Measurements from ENCODE around the gene ZWILCH.
"Not testable (repeated sequence)": the region's sequence is repeated elsewhere in the genome, so short reads cannot be mapped to it uniquely, and the experiment has no call there.

The ZWILCH gene

DNA sequence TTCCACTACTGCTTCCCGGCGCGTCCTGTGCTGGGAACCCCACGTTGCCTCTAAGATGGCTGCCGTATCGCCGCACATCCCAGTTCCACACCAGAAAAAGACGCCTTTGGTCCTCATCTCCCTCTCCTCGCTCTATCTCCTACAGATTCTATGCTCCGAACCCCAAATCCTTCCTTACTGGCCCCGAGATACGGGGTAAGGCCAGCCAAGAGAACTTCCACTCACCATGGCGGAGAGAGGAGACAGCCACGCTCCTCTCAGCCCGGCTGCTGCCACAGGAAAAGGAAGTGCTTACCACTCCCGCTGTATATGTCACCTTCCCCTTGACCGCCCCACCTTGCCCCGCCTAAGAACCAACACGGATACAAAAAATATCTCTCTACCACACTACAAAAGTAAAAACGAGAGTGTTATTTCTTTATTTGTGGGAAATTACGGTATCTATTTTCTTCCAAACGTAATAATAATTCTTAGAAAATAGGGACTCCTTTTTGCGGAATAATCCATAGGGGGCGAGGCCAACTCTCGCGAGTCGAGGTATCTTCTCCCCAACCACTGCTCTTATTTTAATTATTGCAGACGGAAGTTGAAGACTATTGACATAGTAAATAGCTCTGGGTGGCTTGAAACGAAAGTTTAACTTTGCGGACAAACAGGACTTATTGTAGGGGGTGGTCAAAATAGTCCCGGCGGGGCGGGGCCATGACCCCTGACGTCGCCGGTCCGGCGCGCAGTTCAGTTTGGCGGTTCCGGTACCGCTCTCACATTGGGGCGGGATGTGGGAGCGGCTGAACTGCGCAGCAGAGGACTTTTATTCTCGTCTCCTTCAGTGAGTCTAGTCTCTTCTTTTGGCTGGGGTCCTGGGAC, at the start of gene ZWILCH, which contains the start of gene RPL4:
Gene ZWILCH, plus strand, starts transcription at position 764 of the 867 bp plus-strand sequence. Its CDS starts 13 bp downstream, at position 777.
Gene RPL4, minus strand, starts transcription at position 293 of the 867 bp plus-strand sequence. Its CDS starts 65 bp downstream, at position 228.
- peak; percentile 71 for DNase-seq (ENCODE audit: low spot score)

DNA sequence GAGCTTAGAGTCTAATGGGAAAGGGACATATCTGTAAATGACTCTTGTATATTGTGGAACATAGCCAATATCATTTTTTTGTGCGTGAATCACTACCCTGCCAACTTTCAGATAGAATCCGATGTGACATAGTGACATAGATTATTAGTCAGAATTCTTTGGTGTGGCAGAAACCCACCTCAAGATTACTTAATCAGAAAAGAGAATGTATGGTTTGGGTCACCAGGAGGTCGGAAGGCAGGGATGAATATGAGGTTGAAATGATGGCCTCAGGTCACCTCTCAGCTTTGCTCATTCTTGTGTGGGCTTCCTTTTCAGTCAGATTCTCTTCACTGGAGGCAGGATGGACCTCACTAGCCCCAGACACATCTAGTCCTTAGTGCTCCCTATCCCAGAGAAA, 48.9 kb upstream of the ZWILCH start:
- no peak for DNase-seq (ENCODE audit: low spot score)

DNA sequence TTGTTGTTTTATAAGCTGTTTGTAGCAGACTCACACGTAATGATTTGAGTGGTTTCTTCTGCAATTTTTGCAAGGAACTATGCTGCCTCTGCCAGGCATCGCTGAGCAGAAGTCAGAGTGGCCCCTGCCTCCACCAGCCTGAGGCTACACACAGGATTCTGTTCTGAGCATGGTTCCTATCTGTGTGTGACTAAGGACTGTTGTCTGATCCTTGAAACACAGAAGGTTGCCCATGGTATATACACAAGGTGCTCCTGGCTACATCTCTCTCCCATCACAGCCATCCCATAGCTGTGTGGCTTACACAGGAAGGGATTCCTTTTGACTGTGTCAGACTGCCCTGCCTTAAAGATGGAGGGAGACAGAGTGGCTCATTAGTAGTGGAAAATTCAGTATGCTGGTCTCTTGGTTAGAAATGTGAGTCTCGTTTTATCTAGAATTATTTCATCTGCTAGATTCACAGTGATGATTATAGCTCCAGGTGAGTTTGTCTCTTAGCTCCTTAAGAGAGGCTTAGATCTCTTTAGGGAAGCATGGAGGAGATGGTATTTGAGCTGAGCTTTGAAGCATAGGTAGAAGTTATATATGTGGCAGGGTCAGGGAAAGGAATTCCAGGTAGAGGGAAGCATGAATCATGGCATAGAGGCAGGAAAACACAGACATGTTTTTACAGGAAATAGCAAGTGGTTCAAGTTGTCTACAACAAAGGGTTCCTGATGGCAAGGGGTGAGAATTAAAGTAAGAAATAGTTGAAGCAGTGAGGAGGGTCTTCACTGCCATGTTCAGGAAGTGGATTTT, 45.1 kb upstream of the ZWILCH start:
- no peak for DNase-seq (ENCODE audit: low spot score)

- not testable (repeated sequence) for DNase-seq (ENCODE audit: low spot score)
Observed at GRCh38 chr15:66461294-66461693, 43.8 kb upstream of the ZWILCH start.

DNA sequence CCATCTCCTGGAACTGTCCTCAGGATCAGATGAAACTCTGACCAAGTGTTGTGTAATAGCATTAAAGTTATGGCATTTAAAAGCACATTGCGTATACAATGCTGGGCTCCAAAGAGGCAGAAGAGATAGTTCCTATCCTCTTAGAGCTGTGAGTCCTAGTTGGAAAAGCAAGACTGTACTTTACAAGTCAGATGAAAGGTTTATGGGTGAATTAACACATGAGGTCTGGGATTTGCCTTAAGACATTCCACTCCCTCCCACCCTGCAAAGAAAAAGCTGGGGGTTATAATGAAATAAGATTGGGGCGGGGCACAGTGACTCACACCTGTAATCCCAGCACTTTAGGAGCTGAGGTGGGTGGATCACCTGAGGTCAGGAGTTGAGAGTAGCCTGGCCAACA, 43.2 kb upstream of the ZWILCH start:
- no peak for DNase-seq (ENCODE audit: low spot score)

- no peak for DNase-seq (ENCODE audit: low spot score)
Observed at GRCh38 chr15:66462627-66463026, 42.5 kb upstream of the ZWILCH start.

DNA sequence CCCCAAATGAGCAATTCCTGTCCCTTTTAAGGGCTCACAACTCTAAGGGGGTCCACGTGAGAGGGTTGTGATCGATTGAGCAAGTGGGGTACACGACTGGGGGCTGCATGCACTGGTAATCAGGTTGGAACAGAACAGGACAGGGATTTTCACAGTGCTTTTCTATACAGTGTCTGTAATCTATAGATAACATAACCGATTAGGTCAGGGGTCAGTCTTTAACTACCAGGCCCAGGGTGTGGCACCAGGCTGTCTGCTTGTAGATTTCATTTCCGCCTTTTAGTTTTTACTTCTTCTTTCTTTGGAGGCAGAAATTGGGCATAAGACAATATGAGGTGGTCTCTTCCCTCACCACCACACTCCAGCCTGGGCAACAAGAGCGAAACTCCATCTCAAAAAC, 39.8 kb upstream of the ZWILCH start:
- not testable (repeated sequence) for DNase-seq (ENCODE audit: low spot score)

- DNase-seq (ENCODE audit: low spot score): not testable (repeated sequence)
Observed at GRCh38 chr15:66467162-66468040, 37.7 kb upstream of the ZWILCH start.

GRCh38 chr15:66470825-66471224, 34.3 kb upstream of the ZWILCH start:
- not testable (repeated sequence) for DNase-seq (ENCODE audit: low spot score)

DNA sequence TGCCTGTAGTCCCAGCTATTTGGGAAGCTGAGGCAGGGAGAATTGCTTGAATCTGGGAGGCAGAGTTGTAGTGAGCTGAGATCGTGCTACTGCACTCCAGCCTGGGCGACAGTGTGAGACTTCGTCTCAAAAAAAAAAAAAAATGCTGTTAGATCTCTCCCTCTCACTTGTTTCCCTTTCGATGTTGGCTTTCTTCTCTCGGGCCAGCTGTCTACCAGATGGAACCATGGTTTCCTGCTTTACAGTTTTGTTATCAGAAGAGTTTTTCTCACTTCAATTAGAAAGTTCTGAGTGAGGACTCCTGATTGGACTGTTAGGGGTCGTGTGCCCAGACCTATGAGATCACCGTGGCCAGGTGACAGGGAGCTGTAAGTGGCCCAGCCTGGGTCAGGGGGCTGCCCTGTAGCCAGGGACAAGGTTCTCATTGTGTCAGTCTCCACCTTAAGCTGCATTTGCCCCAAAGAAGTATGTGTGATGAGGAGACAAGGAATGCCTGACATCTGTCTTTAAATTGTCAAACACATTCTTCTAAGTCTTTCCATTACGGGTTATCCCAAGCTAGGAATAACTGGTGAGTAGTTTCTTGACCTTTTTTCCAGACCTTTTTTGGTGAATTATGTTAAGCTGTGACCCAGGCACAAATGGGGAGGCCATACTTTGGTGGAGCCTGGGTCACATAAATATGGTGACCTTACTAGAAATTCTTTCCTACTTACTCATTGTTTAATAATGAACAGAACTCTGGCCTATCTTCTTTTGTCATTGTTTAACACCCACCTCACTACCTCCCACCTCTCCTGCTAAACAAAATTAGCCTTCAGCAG, 32.7 kb upstream of the ZWILCH start:
- DNase-seq (ENCODE audit: low spot score): no peak

DNA sequence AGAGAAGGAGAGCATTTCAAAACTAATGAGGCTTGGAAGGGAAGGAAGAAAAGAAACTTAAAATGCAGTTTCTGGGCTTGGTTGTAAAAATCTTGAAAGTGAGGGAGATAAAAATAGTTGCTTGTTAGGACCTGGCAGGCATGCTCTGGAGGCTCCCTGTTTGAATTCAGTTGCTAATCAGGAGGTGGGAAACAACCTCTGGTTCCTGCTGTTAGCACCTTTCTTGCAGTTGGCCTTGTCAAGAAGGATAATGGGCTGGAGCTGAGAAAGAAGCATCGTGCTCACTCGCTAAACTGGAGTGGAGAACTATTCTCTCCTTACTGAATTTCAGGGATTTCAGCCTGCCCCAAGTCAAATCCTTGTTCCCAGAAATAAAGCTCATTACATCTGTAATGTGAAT, 31.0 kb upstream of the ZWILCH start:
- DNase-seq (ENCODE audit: low spot score): no peak

DNA sequence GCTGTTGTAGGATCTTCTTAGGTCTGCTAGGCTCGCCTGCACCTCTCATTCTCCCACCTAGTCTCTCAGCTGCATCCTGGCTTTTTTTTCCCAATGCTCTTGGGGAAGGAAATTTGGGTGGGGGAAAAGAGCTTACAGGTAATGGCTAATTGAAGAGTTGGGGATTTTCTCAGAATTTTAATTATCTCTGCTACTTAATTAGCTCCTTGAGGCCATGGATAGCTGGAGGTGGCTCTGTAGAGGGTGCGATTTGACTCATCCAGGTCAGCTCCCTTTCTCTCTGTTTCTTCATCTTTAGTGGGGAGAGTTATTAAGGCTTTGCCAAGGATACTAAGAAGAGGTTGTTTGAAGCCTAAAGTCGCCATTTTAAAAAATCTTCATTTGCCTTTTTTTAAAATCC, 30.2 kb upstream of the ZWILCH start:
- no peak for DNase-seq (ENCODE audit: low spot score)

DNA sequence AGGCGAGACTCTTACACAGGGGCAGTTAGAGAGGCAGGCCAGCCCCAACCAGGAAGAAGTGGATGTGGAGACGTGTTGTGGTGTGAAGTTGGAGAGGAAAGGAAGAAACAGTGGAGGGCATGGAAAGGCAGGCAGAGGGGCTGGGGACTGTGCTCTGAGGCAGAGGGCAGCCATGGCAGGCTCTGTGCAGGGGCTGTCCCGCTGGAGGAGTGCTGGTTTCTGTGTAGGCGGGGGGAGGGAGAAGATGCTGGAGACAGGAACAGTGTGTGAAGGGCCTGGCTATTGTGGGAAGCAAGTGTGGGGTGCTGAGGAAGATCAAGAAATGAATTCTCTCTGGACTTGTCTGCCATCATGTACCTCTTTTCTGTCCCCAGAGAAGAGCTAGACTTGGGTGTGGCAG, 28.6 kb upstream of the ZWILCH start:
- no peak for DNase-seq (ENCODE audit: low spot score)

- no peak for DNase-seq (ENCODE audit: low spot score)
Observed at GRCh38 chr15:66477011-66477410, 28.1 kb upstream of the ZWILCH start.

- no peak for DNase-seq (ENCODE audit: low spot score)
Observed at GRCh38 chr15:66480267-66480666, 24.9 kb upstream of the ZWILCH start.

GRCh38 chr15:66481107-66481856, 23.8 kb upstream of the ZWILCH start:
- no peak for DNase-seq (ENCODE audit: low spot score)

DNA sequence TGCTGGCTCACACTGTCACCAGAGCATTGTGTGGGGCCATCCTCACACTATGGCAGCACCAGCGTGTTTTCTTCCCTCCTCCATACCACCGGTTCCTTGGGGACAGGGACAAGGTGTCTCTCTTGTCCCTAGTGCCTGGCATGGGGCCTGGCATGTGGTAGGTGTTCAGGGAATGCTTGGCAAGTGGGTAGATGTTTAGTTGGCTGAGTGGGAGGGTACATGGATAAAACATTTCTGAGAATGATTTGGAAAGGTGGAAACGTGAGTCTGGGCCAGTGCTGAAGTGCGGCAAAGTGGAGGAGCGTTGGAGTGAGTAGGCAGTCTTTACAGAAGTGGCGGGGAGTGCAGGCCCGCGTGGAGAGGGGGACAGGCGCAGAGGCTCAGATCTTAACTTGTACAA, 22.6 kb upstream of the ZWILCH start:
- no peak for DNase-seq (ENCODE audit: low spot score)

GRCh38 chr15:66483131-66483566, 22.0 kb upstream of the ZWILCH start:
- DNase-seq (ENCODE audit: low spot score): no peak

GRCh38 chr15:66484539-66485112, 20.5 kb upstream of the ZWILCH start:
- DNase-seq (ENCODE audit: low spot score): no peak

DNA sequence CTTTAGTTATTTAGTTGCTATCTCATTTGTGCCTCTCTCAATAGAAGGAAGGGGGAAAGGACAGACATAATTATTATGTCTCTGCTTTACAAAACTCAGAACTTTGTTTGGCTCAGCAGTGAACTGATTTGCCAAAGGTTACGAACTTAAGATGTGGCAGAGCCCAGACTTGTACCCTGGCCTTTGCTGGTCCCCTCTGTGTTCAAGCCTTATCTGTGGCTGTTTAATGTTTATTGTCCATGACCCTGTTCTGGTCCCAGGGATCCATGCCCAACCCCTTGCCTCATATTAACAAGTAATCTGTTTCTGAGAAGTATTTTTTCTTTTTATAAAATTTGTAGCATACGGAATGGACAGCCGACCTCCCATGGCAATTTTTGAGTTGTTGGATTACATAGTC, 18.2 kb upstream of the ZWILCH start:
- DNase-seq (ENCODE audit: low spot score): no peak
